ENCODE data around the gene PRRT3. TPM values are rescaled to one million over a fixed set of nuclear protein-coding genes. Genes with fewer than 3 reads are reported as not detected.

PRRT3 gene
- total and polyA plus RNA-seq, 11 donors, result 0.39 to 2.3 (median 0.70) TPM

DNA sequence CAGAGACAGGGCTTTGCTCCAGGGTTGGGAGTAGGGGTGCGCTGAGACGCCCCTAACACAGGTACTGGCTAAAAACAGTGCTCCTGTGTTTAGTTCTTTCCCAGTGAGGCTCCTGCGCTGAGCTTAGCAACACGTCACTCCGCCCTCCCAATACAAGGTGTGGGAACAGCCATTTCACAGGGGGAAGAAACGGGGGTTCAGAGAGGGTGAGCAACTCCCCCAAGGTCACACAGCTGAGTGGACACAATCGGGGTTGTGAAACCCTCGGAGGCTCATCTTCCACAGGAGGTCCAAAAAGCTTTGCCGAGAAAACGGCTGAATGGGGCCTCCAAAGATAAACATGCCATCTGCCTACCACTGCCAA, 628 bp downstream of the PRRT3 start:
- Histone ChIP-seq H3K9me3 (no peaks in the 10 kb centered on the region), H3K27me3 (peaks cover 0 to 5% (median 0%) of the 10 kb centered on the region in 9 donors), H3K4me1 (peaks cover 0 to 29% (median 15%) of the 10 kb centered on the region in 12 donors), H3K4me3 (peak overlapping the region in 11 of 12 donors; percentile 37 to 72 (median 61)), H3K36me3 (peaks cover 0 to 8% (median 0%) of the 10 kb centered on the region in 9 donors), H3K27ac (no peak overlapping the region)
- no peak for TF ChIP-seq POLR2A (IDR thresholded peaks at IDR 0.05)
- TF ChIP-seq, protein P1, sequence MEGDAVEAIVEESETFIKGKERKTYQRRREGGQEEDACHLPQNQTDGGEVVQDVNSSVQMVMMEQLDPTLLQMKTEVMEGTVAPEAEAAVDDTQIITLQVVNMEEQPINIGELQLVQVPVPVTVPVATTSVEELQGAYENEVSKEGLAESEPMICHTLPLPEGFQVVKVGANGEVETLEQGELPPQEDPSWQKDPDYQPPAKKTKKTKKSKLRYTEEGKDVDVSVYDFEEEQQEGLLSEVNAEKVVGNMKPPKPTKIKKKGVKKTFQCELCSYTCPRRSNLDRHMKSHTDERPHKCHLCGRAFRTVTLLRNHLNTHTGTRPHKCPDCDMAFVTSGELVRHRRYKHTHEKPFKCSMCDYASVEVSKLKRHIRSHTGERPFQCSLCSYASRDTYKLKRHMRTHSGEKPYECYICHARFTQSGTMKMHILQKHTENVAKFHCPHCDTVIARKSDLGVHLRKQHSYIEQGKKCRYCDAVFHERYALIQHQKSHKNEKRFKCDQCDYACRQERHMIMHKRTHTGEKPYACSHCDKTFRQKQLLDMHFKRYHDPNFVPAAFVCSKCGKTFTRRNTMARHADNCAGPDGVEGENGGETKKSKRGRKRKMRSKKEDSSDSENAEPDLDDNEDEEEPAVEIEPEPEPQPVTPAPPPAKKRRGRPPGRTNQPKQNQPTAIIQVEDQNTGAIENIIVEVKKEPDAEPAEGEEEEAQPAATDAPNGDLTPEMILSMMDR (IDR thresholded peaks at IDR 0.05), result no peak
- DNase-seq (no peak), ATAC-seq (no peak)
- intact Hi-C loops (cut with DNase I), result no loop called here
- 40 to 47% (median 43%) methylated on average over 10 of the region's 10 CpGs for WGBS, 4 donors

- Histone ChIP-seq H3K36me3 (peaks cover 0 to 8% (median 0%) of the 10 kb centered on the region in 9 donors), H3K27me3 (peaks cover 0 to 5% (median 0%) of the 10 kb centered on the region in 9 donors), H3K9me3 (no peaks in the 10 kb centered on the region), H3K4me1 (peaks cover 0 to 34% (median 17%) of the 10 kb centered on the region in 12 donors), H3K4me3 (no peak overlapping the region), H3K27ac (no peak overlapping the region)
- DNase-seq (no peak), ATAC-seq (no peak)
- WGBS, 4 donors, result 42 to 58% (median 51%) methylated on average over 5 to 7 of the region's 7 CpGs
- intact Hi-C loops (cut with DNase I), result no loop called here
- TF ChIP-seq POLR2A (IDR thresholded peaks at IDR 0.05), result no peak
- TF ChIP-seq, protein P1 (IDR thresholded peaks at IDR 0.05), result no peak
Observed at GRCh38 chr3:9951126-9951525, 1.1 kb downstream of the PRRT3 start.

- H3K27me3 ChIP-seq, result peaks cover 0 to 5% (median 0%) of the 10 kb centered on the region in 9 donors
- TF ChIP-seq, protein P1 (IDR thresholded peaks at IDR 0.05), result no peak
- TF ChIP-seq POLR2A (IDR thresholded peaks at IDR 0.05), result no peak
- peaks cover 0 to 8% (median 0%) of the 10 kb centered on the region in 9 donors for H3K36me3 ChIP-seq
- H3K9me3 ChIP-seq, result no peaks in the 10 kb centered on the region
- H3K27ac ChIP-seq, result no peak overlapping the region
- H3K4me3 ChIP-seq, result no peak overlapping the region
- DNase-seq, result no peak
- intact Hi-C loops (cut with DNase I), result loop anchor here in 3 of 10 donors (5.0 to 10.0 kb wide), 3 partner anchors 107 to 235 kb away; partner anchors contain the start of genes BRK1 (in 1 of the 3) and RPUSD3 (in 1 of the 3)
- 82 to 93% (median 85%) methylated on average over 8 to 9 of the region's 9 CpGs for whole genome bisulfite sequencing, 4 donors
- no peak for ATAC-seq
- peaks cover 0 to 37% (median 19%) of the 10 kb centered on the region in 12 donors for H3K4me1 ChIP-seq
Observed at GRCh38 chr3:9949626-9950025, 2.6 kb downstream of the PRRT3 start.

- DNase-seq, result no peak
- Histone ChIP-seq H3K4me3 (no peak overlapping the region), H3K4me1 (peaks cover 0 to 37% (median 19%) of the 10 kb centered on the region in 12 donors), H3K27ac (no peak overlapping the region), H3K9me3 (no peaks in the 10 kb centered on the region), H3K27me3 (peaks cover 0 to 5% (median 0%) of the 10 kb centered on the region in 9 donors), H3K36me3 (peaks cover 0 to 10% (median 0%) of the 10 kb centered on the region in 9 donors)
- WGBS, 4 donors, result 93 to 97% (median 96%) methylated on average over 5 to 7 of the region's 7 CpGs
- TF ChIP-seq POLR2A (IDR thresholded peaks at IDR 0.05), result no peak
- TF ChIP-seq, protein P1 (IDR thresholded peaks at IDR 0.05), result no peak
- ATAC-seq, result no peak
- intact Hi-C loops (cut with DNase I), result loop anchor here in 3 of 10 donors (5.0 to 10.0 kb wide), 3 partner anchors 107 to 234 kb away; partner anchors contain the start of genes BRK1 (in 1 of the 3) and RPUSD3 (in 1 of the 3)
Observed at GRCh38 chr3:9949115-9949514, 3.1 kb downstream of the PRRT3 start.
